GM12878 (cell line): Measurements from ENCODE around the gene CDC42BPA. TPM values are rescaled to one million over a fixed set of nuclear protein-coding genes. Genes with fewer than 3 reads are reported as not detected.

ENCODE experiments used
- BHLHE40 ChIP-seq, 2 experiments: fragments of 450-650 bp in 1 of 2; IDR thresholded peaks; 2 replicates each; pipeline ENCODE4 v1.6.1; 2011 to 2017; ENCODE audit warnings: low read depth in 2 of 2, borderline replicate concordance in 1 of 2, improper control_type of control experiment in 1 of 2, low read length in 1 of 2, mild to moderate bottlenecking in 1 of 2
- CEBPB ChIP-seq, 2 experiments: fragments of 150-350 bp in 1 of 2; IDR thresholded peaks; 2 replicates each; pipeline ENCODE4 v1.6.1; 2012 to 2014; ENCODE audit warnings: low read depth in 2 of 2, low read length in 2 of 2, borderline replicate concordance in 1 of 2, inconsistent platforms in 1 of 2
- FOXM1 ChIP-seq: IDR thresholded peaks from 2 replicates; pipeline ENCODE4 v1.6.1; 2012; ENCODE audit warnings: low read depth, mild to moderate bottlenecking, inconsistent platforms, low read length, moderate library complexity
- HDGF ChIP-seq: fragments of 450-650 bp; IDR thresholded peaks from 2 replicates; pipeline ENCODE4 v1.6.1; 2016; ENCODE audit warnings: antibody characterized with exemption
- IKZF2 ChIP-seq, 2 experiments: fragments of 450-650 bp; IDR thresholded peaks; 2 replicates each; pipeline ENCODE4 v1.6.1; 2017; ENCODE audit warnings: mild to moderate bottlenecking in 2 of 2, moderate library complexity in 2 of 2
- KAT2A ChIP-seq: conservative IDR thresholded peaks from 2 replicates; pipeline ENCODE4 v1.6.1; 2011; ENCODE audit warnings: low read depth, low read length; ENCODE audit not compliant: control insufficient read depth
- RFX5 ChIP-seq: IDR thresholded peaks from 2 replicates; pipeline ENCODE4 v1.6.1; 2011; ENCODE audit warnings: low read depth, low read length, improper control_type of control experiment
- SKIL ChIP-seq: fragments of 450-650 bp; IDR thresholded peaks from 2 replicates; pipeline ENCODE4 v1.6.1; 2017; ENCODE audit warnings: mild to moderate bottlenecking, low read depth, inconsistent platforms; ENCODE audit not compliant: poor library complexity, severe bottlenecking
- ZZZ3 ChIP-seq: IDR thresholded peaks from 2 replicates; pipeline ENCODE4 v1.6.1; 2011; ENCODE audit warnings: low read depth; ENCODE audit not compliant: control insufficient read depth, insufficient read length
- polyA plus RNA-seq, 11 experiments: library from polyadenylated mRNA; depleted of rRNA in 4 of 11; unstranded in 6 of 11; stranded (reverse) in 5 of 11; fragments of >200 nt; fragmentation: Nextera tagmentation in 4 of 11; fragmentation: Illumina TruSeq in 1 of 11; extraction: Ambion mirVana in 4 of 11; extraction: Trizol in 1 of 11; gene quantifications; 1 replicate in 1 of 11; 2 replicates in 10 of 11; pipeline versions ENCODE4 v1.2.1 to v1.2.3, GENCODE V29; 2011 to 2016; ENCODE audit warnings: inconsistent platforms in 2 of 11, missing spikeins in 2 of 11, low read depth in 1 of 11
- total RNA-seq, 4 experiments: library from RNA; depleted of rRNA in 3 of 4; stranded (reverse); fragments of >200 nt in 3 of 4; fragmentation: Illumina TruSeq in 1 of 4; extraction: Trizol in 1 of 4; gene quantifications; 2 replicates each; pipeline versions ENCODE4 v1.2.1 to v1.2.3, GENCODE V29; 2013 to 2021
- TF ChIP-seq, protein P1 (sequence below): fragments of 450-650 bp; formaldehyde crosslinking; IDR thresholded peaks from 2 replicates; pipeline ENCODE4 v1.4.0; 2020; ENCODE audit warnings: mild to moderate bottlenecking, moderate library complexity
- TF ChIP-seq, protein P2 (sequence below): IDR thresholded peaks from 2 replicates; pipeline ENCODE4 v1.6.1; 2011; ENCODE audit warnings: low read depth, low read length, improper control_type of control experiment, borderline replicate concordance
- TF ChIP-seq, protein P3 (sequence below): fragments of 450-650 bp; IDR thresholded peaks from 2 replicates; pipeline ENCODE4 v1.6.1; 2017; ENCODE audit warnings: mild to moderate bottlenecking, moderate library complexity

The CDC42BPA gene
- total and polyA plus RNA-seq, 10 of the 15 experiments (the other 5 are each of a cell fraction or from before 2014, with no cell fraction given), result 0.02 to 0.52 (median 0.10) TPM

DNA sequence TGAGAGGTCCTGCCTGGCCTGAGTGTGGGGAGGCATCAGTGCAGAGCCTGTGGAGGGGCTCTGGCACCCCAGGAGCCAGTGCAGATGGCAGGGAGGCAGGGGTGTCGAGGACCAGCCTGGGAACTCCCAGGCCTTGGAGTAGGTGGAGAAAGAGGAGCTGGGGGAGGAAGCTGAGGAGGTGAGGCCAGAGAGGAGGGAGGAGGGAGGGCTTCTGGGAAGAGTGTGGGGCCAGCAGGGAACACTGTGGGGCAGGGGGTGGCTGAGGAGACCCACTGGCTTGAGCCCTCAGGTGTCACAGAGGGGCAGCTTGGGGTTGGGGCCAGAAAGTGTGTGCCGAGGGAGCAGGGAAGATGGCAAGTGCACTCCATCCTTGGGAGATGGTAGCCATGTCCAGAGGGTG, 374.4 kb downstream of the CDC42BPA start (continued):
- TF ChIP-seq, protein P1, sequence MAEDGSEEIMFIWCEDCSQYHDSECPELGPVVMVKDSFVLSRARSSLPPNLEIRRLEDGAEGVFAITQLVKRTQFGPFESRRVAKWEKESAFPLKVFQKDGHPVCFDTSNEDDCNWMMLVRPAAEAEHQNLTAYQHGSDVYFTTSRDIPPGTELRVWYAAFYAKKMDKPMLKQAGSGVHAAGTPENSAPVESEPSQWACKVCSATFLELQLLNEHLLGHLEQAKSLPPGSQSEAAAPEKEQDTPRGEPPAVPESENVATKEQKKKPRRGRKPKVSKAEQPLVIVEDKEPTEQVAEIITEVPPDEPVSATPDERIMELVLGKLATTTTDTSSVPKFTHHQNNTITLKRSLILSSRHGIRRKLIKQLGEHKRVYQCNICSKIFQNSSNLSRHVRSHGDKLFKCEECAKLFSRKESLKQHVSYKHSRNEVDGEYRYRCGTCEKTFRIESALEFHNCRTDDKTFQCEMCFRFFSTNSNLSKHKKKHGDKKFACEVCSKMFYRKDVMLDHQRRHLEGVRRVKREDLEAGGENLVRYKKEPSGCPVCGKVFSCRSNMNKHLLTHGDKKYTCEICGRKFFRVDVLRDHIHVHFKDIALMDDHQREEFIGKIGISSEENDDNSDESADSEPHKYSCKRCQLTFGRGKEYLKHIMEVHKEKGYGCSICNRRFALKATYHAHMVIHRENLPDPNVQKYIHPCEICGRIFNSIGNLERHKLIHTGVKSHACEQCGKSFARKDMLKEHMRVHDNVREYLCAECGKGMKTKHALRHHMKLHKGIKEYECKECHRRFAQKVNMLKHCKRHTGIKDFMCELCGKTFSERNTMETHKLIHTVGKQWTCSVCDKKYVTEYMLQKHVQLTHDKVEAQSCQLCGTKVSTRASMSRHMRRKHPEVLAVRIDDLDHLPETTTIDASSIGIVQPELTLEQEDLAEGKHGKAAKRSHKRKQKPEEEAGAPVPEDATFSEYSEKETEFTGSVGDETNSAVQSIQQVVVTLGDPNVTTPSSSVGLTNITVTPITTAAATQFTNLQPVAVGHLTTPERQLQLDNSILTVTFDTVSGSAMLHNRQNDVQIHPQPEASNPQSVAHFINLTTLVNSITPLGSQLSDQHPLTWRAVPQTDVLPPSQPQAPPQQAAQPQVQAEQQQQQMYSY (CRISPR knock-in tag), result no peak
- TF ChIP-seq FOXM1, result no peak
- TF ChIP-seq BHLHE40 (IDR thresholded peaks at IDR 0.05; ENCODE audit: borderline replicate concordance in 1 of 2, low read depth in 2 of 2, low read length in 1 of 2), result no peak
- TF ChIP-seq KAT2A, result no peak
- no peak for TF ChIP-seq HDGF
- no peak for TF ChIP-seq ZZZ3
- TF ChIP-seq CEBPB (IDR thresholded peaks at IDR 0.05; ENCODE audit: borderline replicate concordance in 1 of 2, low read depth in 2 of 2, low read length in 2 of 2), result no peak
- no peak for TF ChIP-seq IKZF2 (IDR thresholded peaks at IDR 0.05)
- TF ChIP-seq, protein P2, sequence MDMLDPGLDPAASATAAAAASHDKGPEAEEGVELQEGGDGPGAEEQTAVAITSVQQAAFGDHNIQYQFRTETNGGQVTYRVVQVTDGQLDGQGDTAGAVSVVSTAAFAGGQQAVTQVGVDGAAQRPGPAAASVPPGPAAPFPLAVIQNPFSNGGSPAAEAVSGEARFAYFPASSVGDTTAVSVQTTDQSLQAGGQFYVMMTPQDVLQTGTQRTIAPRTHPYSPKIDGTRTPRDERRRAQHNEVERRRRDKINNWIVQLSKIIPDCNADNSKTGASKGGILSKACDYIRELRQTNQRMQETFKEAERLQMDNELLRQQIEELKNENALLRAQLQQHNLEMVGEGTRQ, result no peak
- TF ChIP-seq, protein P3, sequence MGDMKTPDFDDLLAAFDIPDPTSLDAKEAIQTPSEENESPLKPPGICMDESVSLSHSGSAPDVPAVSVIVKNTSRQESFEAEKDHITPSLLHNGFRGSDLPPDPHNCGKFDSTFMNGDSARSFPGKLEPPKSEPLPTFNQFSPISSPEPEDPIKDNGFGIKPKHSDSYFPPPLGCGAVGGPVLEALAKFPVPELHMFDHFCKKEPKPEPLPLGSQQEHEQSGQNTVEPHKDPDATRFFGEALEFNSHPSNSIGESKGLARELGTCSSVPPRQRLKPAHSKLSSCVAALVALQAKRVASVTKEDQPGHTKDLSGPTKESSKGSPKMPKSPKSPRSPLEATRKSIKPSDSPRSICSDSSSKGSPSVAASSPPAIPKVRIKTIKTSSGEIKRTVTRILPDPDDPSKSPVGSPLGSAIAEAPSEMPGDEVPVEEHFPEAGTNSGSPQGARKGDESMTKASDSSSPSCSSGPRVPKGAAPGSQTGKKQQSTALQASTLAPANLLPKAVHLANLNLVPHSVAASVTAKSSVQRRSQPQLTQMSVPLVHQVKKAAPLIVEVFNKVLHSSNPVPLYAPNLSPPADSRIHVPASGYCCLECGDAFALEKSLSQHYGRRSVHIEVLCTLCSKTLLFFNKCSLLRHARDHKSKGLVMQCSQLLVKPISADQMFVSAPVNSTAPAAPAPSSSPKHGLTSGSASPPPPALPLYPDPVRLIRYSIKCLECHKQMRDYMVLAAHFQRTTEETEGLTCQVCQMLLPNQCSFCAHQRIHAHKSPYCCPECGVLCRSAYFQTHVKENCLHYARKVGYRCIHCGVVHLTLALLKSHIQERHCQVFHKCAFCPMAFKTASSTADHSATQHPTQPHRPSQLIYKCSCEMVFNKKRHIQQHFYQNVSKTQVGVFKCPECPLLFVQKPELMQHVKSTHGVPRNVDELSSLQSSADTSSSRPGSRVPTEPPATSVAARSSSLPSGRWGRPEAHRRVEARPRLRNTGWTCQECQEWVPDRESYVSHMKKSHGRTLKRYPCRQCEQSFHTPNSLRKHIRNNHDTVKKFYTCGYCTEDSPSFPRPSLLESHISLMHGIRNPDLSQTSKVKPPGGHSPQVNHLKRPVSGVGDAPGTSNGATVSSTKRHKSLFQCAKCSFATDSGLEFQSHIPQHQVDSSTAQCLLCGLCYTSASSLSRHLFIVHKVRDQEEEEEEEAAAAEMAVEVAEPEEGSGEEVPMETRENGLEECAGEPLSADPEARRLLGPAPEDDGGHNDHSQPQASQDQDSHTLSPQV, result no peak
- no peak for TF ChIP-seq RFX5
- TF ChIP-seq SKIL, result no peak
